HepG2 (cell line): ENCODE measurements around the gene CCDC17. TPM values are rescaled to one million over a fixed set of nuclear protein-coding genes. Genes with fewer than 3 reads are reported as not detected.

Source experiments
- CREB1 ChIP-seq, 2 experiments: fragments of 450-650 bp in 1 of 2; IDR thresholded peaks; 2 replicates each; pipeline ENCODE4 v1.6.1; 2016 to 2017; ENCODE audit warnings: control low read depth in 1 of 2, mild to moderate bottlenecking in 1 of 2, missing compliant biosample characterization in 1 of 2, missing genetic modification characterization in 1 of 2
- GABPA ChIP-seq, 2 experiments: IDR thresholded peaks; 2 replicates each; pipeline ENCODE4 v1.6.1; 2011 to 2016; ENCODE audit warnings: low read depth in 2 of 2, low read length in 1 of 2, missing biosample characterization in 1 of 2, missing genetic modification characterization in 1 of 2
- KAT8 ChIP-seq: IDR thresholded peaks from 2 replicates; pipeline ENCODE4 v1.6.1; 2016; ENCODE audit warnings: missing genetic modification reagents, missing compliant biosample characterization
- KLF16 ChIP-seq, 2 experiments: sonication (generic) in 1 of 2; formaldehyde crosslinking in 1 of 2; IDR thresholded peaks; 2 replicates each; pipeline versions ENCODE4 v1.6.1 to v1.8.0; 2016 to 2023; ENCODE audit warnings: missing genetic modification reagents in 2 of 2, missing compliant biosample characterization in 1 of 2
- MIXL1 ChIP-seq: IDR thresholded peaks from 2 replicates; pipeline ENCODE4 v1.6.1; 2016
- SALL2 ChIP-seq: sonication (generic); formaldehyde crosslinking; IDR thresholded peaks from 2 replicates; pipeline ENCODE4 v1.8.1; 2023; ENCODE audit warnings: mild to moderate bottlenecking, missing genetic modification reagents, inconsistent platforms
- SKI ChIP-seq: fragments of 450-650 bp; IDR thresholded peaks from one replicate; pipeline ENCODE4 v1.6.1; 2018; ENCODE audit warnings: mild to moderate bottlenecking; ENCODE audit not compliant: partially characterized antibody
- TRAFD1 ChIP-seq: sonication (generic); formaldehyde crosslinking; IDR thresholded peaks from 2 replicates; pipeline ENCODE4 v1.5.1; 2020; ENCODE audit warnings: missing genetic modification reagents, mild to moderate bottlenecking, borderline replicate concordance
- YY1 ChIP-seq: IDR thresholded peaks from 2 replicates; pipeline ENCODE4 v1.6.1; 2011; ENCODE audit warnings: low read length, low read depth, moderate library complexity, mild to moderate bottlenecking; ENCODE audit not compliant: insufficient read depth, insufficient replicate concordance
- ZNF20 ChIP-seq: sonication (generic); formaldehyde crosslinking; IDR thresholded peaks from 2 replicates; pipeline ENCODE4 v1.4.0; 2020; ENCODE audit warnings: mild to moderate bottlenecking, moderate library complexity, missing genetic modification reagents
- ZNF24 ChIP-seq: fragments of 450-650 bp; IDR thresholded peaks from 2 replicates; pipeline ENCODE4 v1.6.1; 2017; ENCODE audit warnings: antibody characterized with exemption, mild to moderate bottlenecking
- ZNF367 ChIP-seq: sonication (generic); formaldehyde crosslinking; IDR thresholded peaks from 2 replicates; pipeline ENCODE4 v1.4.0; 2020; ENCODE audit warnings: missing genetic modification reagents, borderline replicate concordance
- ZNF878 ChIP-seq: sonication (generic); formaldehyde crosslinking; IDR thresholded peaks from 2 replicates; pipeline ENCODE4 v1.8.1; 2023; ENCODE audit warnings: mild to moderate bottlenecking, missing genetic modification reagents, moderate library complexity
- ZSCAN20 ChIP-seq: sonication (generic); formaldehyde crosslinking; IDR thresholded peaks from 2 replicates; pipeline ENCODE4 v1.4.0; 2020; ENCODE audit warnings: missing genetic modification reagents, mild to moderate bottlenecking, borderline replicate concordance
- polyA plus RNA-seq, 8 experiments: library from polyadenylated mRNA; depleted of rRNA in 3 of 8; stranded (reverse) in 7 of 8; unstranded in 1 of 8; fragments of >200 nt; fragmentation: Illumina TruSeq in 4 of 8; extraction: Trizol in 4 of 8; gene quantifications; 2 replicates each; pipeline versions ENCODE4 v1.2.1 to v1.2.3, GENCODE V29; 2011 to 2016; ENCODE audit warnings: low read depth in 4 of 8, missing spikeins in 1 of 8, mixed read lengths in 1 of 8; ENCODE audit not compliant: insufficient read depth in 1 of 8
- total RNA-seq, 5 experiments: library from RNA; depleted of rRNA; stranded (reverse); fragments of >200 nt; fragmentation: Illumina TruSeq; extraction: Trizol; gene quantifications; 2 replicates each; pipeline ENCODE4 v1.2.3, GENCODE V29; 2016; ENCODE audit warnings: low read depth in 1 of 5
- TF ChIP-seq, protein P1 (sequence below): sonication (generic); formaldehyde crosslinking; IDR thresholded peaks from 2 replicates; pipeline ENCODE4 v1.4.0; 2020; ENCODE audit warnings: missing genetic modification reagents
- TF ChIP-seq, protein P2 (sequence below): sonication (generic); formaldehyde crosslinking; IDR thresholded peaks from 2 replicates; pipeline ENCODE4 v1.4.0; 2020; ENCODE audit warnings: missing genetic modification reagents, borderline replicate concordance
- TF ChIP-seq, protein P3 (sequence below): conservative IDR thresholded peaks from 2 replicates; pipeline ENCODE4 v1.6.1; 2018; ENCODE audit warnings: missing genetic modification reagents

Gene CCDC17
- total and polyA plus RNA-seq, 2 of the 13 experiments (the other 11 are each of a cell fraction or from before 2014, with no cell fraction given): 1.5 to 3.3 TPM

DNA sequence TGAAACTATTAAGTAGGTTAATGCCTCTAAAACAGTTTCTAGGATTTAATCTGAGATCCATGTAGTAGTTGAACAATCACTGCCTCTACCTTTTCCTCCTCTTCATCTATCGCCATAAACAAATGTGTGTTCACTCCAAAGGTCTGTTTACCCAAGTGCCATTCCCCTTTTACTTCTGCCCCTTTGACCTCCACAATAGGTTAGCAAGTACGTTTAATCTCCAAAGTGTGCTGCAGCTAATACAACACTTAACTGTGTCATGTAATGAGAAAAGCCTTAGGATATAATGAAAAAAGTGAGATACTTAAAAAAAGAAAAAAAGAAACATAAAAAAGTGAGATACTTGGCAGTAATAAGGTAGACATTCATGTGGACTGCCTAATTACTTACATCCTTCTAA is 34.3 kb upstream of the CCDC17 start (continued):
- TF ChIP-seq, protein P1, sequence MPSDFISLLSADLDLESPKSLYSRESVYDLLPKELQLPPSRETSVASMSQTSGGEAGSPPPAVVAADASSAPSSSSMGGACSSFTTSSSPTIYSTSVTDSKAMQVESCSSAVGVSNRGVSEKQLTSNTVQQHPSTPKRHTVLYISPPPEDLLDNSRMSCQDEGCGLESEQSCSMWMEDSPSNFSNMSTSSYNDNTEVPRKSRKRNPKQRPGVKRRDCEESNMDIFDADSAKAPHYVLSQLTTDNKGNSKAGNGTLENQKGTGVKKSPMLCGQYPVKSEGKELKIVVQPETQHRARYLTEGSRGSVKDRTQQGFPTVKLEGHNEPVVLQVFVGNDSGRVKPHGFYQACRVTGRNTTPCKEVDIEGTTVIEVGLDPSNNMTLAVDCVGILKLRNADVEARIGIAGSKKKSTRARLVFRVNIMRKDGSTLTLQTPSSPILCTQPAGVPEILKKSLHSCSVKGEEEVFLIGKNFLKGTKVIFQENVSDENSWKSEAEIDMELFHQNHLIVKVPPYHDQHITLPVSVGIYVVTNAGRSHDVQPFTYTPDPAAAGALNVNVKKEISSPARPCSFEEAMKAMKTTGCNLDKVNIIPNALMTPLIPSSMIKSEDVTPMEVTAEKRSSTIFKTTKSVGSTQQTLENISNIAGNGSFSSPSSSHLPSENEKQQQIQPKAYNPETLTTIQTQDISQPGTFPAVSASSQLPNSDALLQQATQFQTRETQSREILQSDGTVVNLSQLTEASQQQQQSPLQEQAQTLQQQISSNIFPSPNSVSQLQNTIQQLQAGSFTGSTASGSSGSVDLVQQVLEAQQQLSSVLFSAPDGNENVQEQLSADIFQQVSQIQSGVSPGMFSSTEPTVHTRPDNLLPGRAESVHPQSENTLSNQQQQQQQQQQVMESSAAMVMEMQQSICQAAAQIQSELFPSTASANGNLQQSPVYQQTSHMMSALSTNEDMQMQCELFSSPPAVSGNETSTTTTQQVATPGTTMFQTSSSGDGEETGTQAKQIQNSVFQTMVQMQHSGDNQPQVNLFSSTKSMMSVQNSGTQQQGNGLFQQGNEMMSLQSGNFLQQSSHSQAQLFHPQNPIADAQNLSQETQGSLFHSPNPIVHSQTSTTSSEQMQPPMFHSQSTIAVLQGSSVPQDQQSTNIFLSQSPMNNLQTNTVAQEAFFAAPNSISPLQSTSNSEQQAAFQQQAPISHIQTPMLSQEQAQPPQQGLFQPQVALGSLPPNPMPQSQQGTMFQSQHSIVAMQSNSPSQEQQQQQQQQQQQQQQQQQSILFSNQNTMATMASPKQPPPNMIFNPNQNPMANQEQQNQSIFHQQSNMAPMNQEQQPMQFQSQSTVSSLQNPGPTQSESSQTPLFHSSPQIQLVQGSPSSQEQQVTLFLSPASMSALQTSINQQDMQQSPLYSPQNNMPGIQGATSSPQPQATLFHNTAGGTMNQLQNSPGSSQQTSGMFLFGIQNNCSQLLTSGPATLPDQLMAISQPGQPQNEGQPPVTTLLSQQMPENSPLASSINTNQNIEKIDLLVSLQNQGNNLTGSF: no peak
- TF ChIP-seq ZNF367 (no peak), KLF16 (CRISPR knock-in tag; IDR thresholded peaks at IDR 0.05) (0 out of 4 replicates have a peak, but pooled peaks of 1 of the 2 experiments have one; percentile 31), MIXL1 (peak; percentile 90), ZSCAN20 (no peak), CREB1 (IDR thresholded peaks at IDR 0.05) (no peak), CREB1 (CRISPR knock-in tag; IDR thresholded peaks at IDR 0.05) (peak; percentile 76), ZNF878 (CRISPR knock-in tag) (no peak), ZNF24 (no peak), ZNF20 (CRISPR knock-in tag) (no peak), TRAFD1 (CRISPR knock-in tag) (no peak), SALL2 (CRISPR knock-in tag) (no peak), KAT8 (CRISPR knock-in tag) (peak; percentile 47; the same call in 1 of the 2 replicates), GABPA (IDR thresholded peaks at IDR 0.05; ENCODE audit: low read depth, low read length) (no peak), GABPA (CRISPR knock-in tag; IDR thresholded peaks at IDR 0.05; ENCODE audit: low read depth) (no peak), YY1 (no peak), SKI (no peak)
- TF ChIP-seq, protein P2, sequence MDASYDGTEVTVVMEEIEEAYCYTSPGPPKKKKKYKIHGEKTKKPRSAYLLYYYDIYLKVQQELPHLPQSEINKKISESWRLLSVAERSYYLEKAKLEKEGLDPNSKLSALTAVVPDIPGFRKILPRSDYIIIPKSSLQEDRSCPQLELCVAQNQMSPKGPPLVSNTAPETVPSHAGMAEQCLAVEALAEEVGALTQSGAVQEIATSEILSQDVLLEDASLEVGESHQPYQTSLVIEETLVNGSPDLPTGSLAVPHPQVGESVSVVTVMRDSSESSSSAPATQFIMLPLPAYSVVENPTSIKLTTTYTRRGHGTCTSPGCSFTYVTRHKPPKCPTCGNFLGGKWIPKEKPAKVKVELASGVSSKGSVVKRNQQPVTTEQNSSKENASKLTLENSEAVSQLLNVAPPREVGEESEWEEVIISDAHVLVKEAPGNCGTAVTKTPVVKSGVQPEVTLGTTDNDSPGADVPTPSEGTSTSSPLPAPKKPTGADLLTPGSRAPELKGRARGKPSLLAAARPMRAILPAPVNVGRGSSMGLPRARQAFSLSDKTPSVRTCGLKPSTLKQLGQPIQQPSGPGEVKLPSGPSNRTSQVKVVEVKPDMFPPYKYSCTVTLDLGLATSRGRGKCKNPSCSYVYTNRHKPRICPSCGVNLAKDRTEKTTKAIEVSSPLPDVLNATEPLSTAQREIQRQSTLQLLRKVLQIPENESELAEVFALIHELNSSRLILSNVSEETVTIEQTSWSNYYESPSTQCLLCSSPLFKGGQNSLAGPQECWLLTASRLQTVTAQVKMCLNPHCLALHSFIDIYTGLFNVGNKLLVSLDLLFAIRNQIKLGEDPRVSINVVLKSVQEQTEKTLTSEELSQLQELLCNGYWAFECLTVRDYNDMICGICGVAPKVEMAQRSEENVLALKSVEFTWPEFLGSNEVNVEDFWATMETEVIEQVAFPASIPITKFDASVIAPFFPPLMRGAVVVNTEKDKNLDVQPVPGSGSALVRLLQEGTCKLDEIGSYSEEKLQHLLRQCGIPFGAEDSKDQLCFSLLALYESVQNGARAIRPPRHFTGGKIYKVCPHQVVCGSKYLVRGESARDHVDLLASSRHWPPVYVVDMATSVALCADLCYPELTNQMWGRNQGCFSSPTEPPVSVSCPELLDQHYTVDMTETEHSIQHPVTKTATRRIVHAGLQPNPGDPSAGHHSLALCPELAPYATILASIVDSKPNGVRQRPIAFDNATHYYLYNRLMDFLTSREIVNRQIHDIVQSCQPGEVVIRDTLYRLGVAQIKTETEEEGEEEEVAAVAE (CRISPR knock-in tag): no peak
- TF ChIP-seq, protein P3, sequence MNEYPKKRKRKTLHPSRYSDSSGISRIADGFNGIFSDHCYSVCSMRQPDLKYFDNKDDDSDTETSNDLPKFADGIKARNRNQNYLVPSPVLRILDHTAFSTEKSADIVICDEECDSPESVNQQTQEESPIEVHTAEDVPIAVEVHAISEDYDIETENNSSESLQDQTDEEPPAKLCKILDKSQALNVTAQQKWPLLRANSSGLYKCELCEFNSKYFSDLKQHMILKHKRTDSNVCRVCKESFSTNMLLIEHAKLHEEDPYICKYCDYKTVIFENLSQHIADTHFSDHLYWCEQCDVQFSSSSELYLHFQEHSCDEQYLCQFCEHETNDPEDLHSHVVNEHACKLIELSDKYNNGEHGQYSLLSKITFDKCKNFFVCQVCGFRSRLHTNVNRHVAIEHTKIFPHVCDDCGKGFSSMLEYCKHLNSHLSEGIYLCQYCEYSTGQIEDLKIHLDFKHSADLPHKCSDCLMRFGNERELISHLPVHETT (CRISPR knock-in tag): no peak
